Right lobe of liver (tissue), 4 donors: ENCODE data around the gene ZNF438.

Experiments used
- CTCF ChIP-seq, 4 donors: fragments of 200-600 bp in 3 of 4; fragments of 450-650 bp in 1 of 4; IDR thresholded peaks; one replicate each; pipeline versions ENCODE4 v1.5.1 to v1.8.0; 2016 to 2022; ENCODE audit warnings: antibody characterized with exemption in 4 of 4, mild to moderate bottlenecking in 2 of 4
- POLR2A ChIP-seq: fragments of 450-650 bp; IDR thresholded peaks from one replicate; pipeline ENCODE4 v1.6.1; 2017; ENCODE audit warnings: antibody characterized with exemption, mild to moderate bottlenecking
- donor health status: DM: no; HTN: no; CAD: no.
- donor health status: DM: no; HTN: no; CAD: no.
- donor health status: DM: no; HTN: yes; CAD: no.

- TF ChIP-seq CTCF (IDR thresholded peaks at IDR 0.05) (no peak), POLR2A (no peak)
Measured at GRCh38 chr10:31017534-31018355, 13.9 kb downstream of the ZNF438 start.
